Measurements from ENCODE around the gene FUT1.
A peak's percentile ranks its signal among the peaks of the same experiment; 100 is the strongest.
"Not testable (repeated sequence)": the region's sequence is repeated elsewhere in the genome, so short reads cannot be mapped to it uniquely, and the experiment has no call there.

The FUT1 gene

GRCh38 chr19:48768171-48768753 lies 15.8 kb upstream of the FUT1 start:
- DNase-seq = not testable (repeated sequence)

DNA sequence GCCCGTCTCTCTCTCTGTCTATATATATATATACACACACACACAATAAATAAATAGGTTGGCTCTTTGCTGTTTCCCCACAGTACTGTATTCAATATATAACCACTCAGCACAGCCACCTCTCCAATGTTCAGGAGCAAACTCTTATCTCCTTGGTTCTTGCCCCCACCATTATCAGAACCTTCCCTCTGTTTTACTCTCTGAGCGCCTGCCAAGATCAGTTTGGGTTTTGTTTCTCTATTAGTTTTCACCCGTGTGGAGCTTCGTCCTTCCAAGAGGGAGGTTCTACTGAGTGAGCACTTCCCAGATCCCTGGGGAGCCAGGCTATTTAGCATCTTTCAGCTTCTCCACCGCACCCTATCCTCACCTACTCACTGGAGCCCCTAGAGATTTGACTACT lies 13.4 kb upstream of the FUT1 start:
- not testable (repeated sequence) for DNase-seq

- DNase-seq = no peak
These were observed 8.2 kb upstream of the FUT1 start for GRCh38 chr19:48760504-48761205.

DNA sequence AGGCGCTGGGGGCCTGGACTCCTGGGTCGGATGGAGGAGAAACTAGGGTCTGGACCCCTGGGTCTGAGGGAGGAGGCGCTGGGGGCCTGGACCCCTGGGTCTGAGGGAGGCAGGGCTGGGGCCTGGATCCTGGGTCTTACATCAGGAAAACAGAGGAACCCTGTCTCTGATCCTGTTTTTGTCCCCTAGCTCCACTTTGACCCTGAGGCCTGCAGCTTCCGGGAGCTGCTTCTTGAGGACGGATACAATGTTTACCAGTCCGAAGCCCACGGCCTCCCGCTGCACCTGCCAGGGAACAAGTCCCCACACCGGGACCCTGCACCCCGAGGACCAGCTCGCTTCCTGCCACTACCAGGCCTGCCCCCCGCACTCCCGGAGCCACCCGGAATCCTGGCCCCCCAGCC lies 5.3 kb upstream of the FUT1 start:
- no peak for DNase-seq

GRCh38 chr19:48757089-48757675 lies 4.7 kb upstream of the FUT1 start:
- DNase-seq = no peak

DNA sequence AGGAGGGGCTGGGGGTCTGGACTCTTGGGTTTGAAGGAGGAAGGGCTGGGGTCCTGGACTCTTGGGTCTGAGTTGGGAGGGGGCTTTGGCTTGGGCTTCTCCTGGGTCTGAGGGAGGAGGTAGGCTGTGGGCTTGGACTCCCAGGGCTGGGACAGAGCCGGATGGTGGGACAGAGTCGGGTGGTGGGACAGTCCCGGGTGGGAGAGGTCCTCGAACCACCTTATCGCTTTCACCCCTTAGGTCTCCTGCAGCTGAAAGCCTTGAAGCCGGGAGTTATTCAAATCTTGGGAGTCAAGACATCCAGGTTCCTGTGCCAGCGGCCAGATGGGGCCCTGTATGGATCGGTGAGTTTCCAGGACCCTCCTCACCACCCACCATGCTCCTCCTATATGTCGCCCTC lies 4.2 kb upstream of the FUT1 start:
- no peak for DNase-seq

DNA sequence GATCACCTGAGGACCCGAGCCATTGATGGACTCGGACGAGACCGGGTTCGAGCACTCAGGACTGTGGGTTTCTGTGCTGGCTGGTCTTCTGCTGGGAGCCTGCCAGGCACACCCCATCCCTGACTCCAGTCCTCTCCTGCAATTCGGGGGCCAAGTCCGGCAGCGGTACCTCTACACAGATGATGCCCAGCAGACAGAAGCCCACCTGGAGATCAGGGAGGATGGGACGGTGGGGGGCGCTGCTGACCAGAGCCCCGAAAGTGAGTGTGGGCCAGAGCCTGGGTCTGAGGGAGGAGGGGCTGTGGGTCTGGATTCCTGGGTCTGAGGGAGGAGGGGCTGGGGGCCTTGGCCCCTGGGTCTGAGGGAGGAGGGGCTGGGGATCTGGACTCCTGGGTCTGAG lies 3.8 kb upstream of the FUT1 start:
- DNase-seq = no peak

DNA sequence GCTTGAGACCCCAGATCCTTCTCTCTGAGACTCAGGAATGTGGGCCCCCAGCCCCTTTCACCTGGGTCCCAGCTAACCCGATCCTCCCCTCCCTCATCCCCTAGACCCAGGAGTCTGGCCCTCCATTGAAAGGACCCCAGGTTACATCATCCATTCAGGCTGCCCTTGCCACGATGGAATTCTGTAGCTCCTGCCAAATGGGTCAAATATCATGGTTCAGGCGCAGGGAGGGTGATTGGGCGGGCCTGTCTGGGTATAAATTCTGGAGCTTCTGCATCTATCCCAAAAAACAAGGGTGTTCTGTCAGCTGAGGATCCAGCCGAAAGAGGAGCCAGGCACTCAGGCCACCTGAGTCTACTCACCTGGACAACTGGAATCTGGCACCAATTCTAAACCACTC lies 3.3 kb upstream of the FUT1 start:
- no peak for DNase-seq

GRCh38 chr19:48755084-48755641 lies 2.7 kb upstream of the FUT1 start, which contains the start of gene FGF21:
Gene FGF21 (plus strand): TSS chr19:48755524. CDS start chr19:48756237, 713 bp downstream.
- DNase-seq = no peak

- no peak for DNase-seq
These were observed 471 bp downstream of the FUT1 start for GRCh38 chr19:48751845-48752495.

DNA sequence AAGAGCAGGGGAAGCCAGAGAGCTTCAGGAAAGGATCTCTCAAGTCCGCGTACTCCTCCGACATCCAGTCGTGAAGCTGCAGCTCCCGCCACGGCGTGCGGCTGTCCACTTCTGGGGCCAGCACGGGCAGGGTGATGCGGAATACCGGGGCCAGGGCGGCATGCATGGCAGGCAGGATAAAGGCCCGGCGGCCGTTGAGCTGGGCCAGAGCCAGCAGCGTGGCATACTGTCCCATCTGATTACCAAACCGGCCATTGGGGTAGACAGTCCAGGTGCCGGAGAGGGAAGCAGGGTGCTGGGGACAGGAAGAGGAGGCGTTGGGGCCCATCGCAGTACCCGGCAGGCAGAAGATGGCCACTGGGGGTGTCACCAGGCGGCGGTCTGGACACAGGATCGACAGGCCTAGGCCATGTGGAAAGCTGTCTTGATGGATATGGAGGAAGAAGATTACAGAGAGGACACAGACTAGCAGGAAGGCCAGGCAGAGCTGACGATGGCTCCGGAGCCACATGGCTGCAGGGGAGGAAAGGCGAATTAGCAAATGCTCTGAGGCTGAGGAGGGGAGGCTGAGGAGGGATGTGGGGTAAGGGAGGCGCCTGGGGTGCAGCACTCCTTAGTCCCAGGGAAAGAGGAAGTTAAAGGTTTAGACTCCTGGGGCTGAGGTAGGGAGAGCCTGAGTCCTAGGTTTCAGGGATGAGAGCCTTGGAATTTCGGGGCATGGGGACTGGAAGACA lies 1.5 kb downstream of the FUT1 start:
- no peak for DNase-seq

- DNase-seq = no peak
These were observed 2.1 kb downstream of the FUT1 start for GRCh38 chr19:48750351-48750750.

GRCh38 chr19:48749571-48750198 lies 2.8 kb downstream of the FUT1 start:
- DNase-seq = no peak

GRCh38 chr19:48746738-48747575 lies 5.5 kb downstream of the FUT1 start, which contains the start of gene IZUMO1:
Gene IZUMO1 (minus strand): TSS chr19:48746909. CDS start chr19:48745859, 1,050 bp downstream.
- peak; percentile 68 to 74 for DNase-seq

DNA sequence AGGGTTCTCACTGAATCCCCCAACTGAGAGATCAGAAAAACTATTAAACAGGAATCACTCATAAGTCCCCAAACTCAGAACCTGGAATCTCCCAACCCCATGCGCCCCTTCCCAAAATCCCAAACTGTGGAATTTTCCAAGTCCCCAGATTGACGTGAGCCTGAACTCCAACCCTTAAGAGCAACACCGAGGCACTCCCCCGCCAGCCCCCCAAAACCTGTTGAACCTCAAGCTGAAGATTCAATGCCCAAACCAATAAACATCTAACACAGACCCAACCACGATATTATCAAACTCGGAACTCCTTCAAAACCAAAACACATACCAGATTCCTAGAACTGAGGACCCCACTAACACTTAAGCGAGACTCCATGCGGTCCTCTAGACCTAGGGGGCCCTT lies 6.3 kb downstream of the FUT1 start:
- DNase-seq = no peak

- peak; percentile 58 to 66 for DNase-seq
These were observed 7.0 kb downstream of the FUT1 start for GRCh38 chr19:48745208-48745995.

GRCh38 chr19:48742096-48742495 lies 10.3 kb downstream of the FUT1 start:
- DNase-seq = no peak

- DNase-seq = peak; percentile 69 to 75
These were observed 11.1 kb downstream of the FUT1 start for GRCh38 chr19:48741129-48741999.

Data from activated T-cell treated with anti-CD3 and anti-CD28 coated beads, Interleukin-2, amount 50 U/mL, for 48 hours (primary cell).